Peyer's patch (tissue), 4 donors: Measurements from ENCODE around the gene PRKCH.

ENCODE experiments used
- CTCF ChIP-seq, 6 experiments: fragments of 450-650 bp in 4 of 6; fragments of 200-600 bp in 2 of 6; sonication (generic) in 1 of 6; IDR thresholded peaks; one replicate each; pipeline ENCODE4 v1.5.1; 2017 to 2019; ENCODE audit warnings: antibody characterized with exemption in 6 of 6, mild to moderate bottlenecking in 3 of 6, moderate library complexity in 1 of 6
- POLR2A ChIP-seq, 2 donors: fragments of 450-650 bp; IDR thresholded peaks; one replicate each; pipeline ENCODE4 v1.5.1; 2017; ENCODE audit warnings: antibody characterized with exemption in 2 of 2, mild to moderate bottlenecking in 2 of 2, moderate library complexity in 2 of 2

- TF ChIP-seq CTCF (IDR thresholded peaks at IDR 0.05) (no peak), POLR2A (IDR thresholded peaks at IDR 0.05) (no peak)
Measured at GRCh38 chr14:61582815-61583214, 261.4 kb downstream of the PRKCH start.
